Hematopoietic multipotent progenitor cell (in vitro differentiated cells): ENCODE results near the gene PSEN1. TPM values are rescaled to one million over a fixed set of nuclear protein-coding genes. Genes with fewer than 3 reads are reported as not detected.
A peak's percentile ranks its signal among the peaks of the same experiment; 100 is the strongest.
"Not testable (repeated sequence)": the region's sequence is repeated elsewhere in the genome, so short reads cannot be mapped to it uniquely, and the experiment has no call there.

Experiments
- DNase-seq, 3 donors: peaks; one replicate each; pipeline ENCODE4 v3.0.0-alpha.2; 2011 to 2015; ENCODE audit warnings: low read depth in 2 of 3, low spot score in 2 of 3
- total RNA-seq: library from RNA; depleted of rRNA; stranded (reverse); fragments of >200 nt; gene quantifications from one replicate; pipeline ENCODE4 v1.2.3, GENCODE V29; 2012

The PSEN1 gene
- total RNA-seq, 1 donor = 43.6 TPM

- DNase-seq = no peak
These were observed 25.9 kb downstream of the PSEN1 start for GRCh38 chr14:73162251-73162650.

- no peak for DNase-seq
These were observed 30.1 kb downstream of the PSEN1 start for GRCh38 chr14:73166399-73166798.

GRCh38 chr14:73167727-73168126, 31.4 kb downstream of the PSEN1 start:
- no peak for DNase-seq

- no peak for DNase-seq
These were observed 32.0 kb downstream of the PSEN1 start for GRCh38 chr14:73168274-73168673.

- no peak for DNase-seq
These were observed 32.4 kb downstream of the PSEN1 start for GRCh38 chr14:73168691-73169090.

- DNase-seq = not testable (repeated sequence)
These were observed 33.5 kb downstream of the PSEN1 start for GRCh38 chr14:73169855-73170254.

- no peak for DNase-seq
These were observed 34.4 kb downstream of the PSEN1 start for GRCh38 chr14:73170686-73171085.

GRCh38 chr14:73172500-73172899, 36.2 kb downstream of the PSEN1 start:
- no peak for DNase-seq

GRCh38 chr14:73173092-73173735, 36.9 kb downstream of the PSEN1 start:
- peak in 2 of 3 donors; percentile 44 to 80 for DNase-seq

GRCh38 chr14:73176685-73177084, 40.4 kb downstream of the PSEN1 start:
- no peak for DNase-seq

GRCh38 chr14:73180385-73180805, 44.1 kb downstream of the PSEN1 start:
- peak in 1 of 3 donors; percentile 14 for DNase-seq

- DNase-seq = not testable (repeated sequence)
These were observed 44.7 kb downstream of the PSEN1 start for GRCh38 chr14:73180969-73181368.

- no peak for DNase-seq
These were observed 52.2 kb downstream of the PSEN1 start for GRCh38 chr14:73188501-73188911.

GRCh38 chr14:73189651-73190050, 53.3 kb downstream of the PSEN1 start:
- no peak for DNase-seq

- no peak for DNase-seq
These were observed 55.1 kb downstream of the PSEN1 start for GRCh38 chr14:73191441-73191840.

GRCh38 chr14:73194306-73194705, 58.0 kb downstream of the PSEN1 start:
- not testable (repeated sequence) for DNase-seq

GRCh38 chr14:73198253-73198652, 61.9 kb downstream of the PSEN1 start:
- no peak for DNase-seq

- no peak for DNase-seq
These were observed 67.2 kb downstream of the PSEN1 start for GRCh38 chr14:73203527-73203926.

- DNase-seq = no peak
These were observed 71.3 kb downstream of the PSEN1 start for GRCh38 chr14:73207615-73208014.

GRCh38 chr14:73208390-73208789, 72.1 kb downstream of the PSEN1 start:
- no peak for DNase-seq

GRCh38 chr14:73208846-73209245, 72.5 kb downstream of the PSEN1 start:
- no peak for DNase-seq

GRCh38 chr14:73209953-73210352, 73.6 kb downstream of the PSEN1 start:
- DNase-seq = no peak
